Measurements from ENCODE around the gene CCDC117.

DNA sequence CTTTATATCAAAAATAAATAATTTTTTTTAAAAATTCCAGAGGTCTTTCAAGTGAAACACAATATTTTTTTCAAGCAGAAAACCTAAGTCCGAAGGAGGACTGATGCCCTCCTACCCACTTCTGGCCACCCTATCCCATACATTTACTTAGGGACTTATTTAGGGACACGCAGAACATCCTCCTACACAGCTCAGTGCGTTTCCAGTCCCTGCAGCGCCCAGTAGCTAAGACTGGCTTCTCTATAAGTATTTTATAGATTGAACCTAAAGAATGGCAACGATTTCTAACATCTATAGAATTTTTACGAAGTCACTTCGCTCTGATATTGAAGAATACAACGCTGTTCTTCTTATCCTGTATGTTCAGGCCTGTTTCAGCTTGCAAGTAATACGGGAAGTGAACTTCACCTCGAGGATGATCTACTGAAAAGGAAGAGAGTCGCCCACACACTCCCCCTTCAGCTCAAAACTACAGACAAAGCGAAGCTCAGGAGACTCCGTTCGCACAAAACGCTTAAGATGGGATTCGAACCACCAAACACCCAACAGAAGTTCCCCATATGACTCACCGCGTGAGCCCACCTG lies 31.2 kb upstream of the CCDC117 start:
- TF ChIP-seq, protein P1, sequence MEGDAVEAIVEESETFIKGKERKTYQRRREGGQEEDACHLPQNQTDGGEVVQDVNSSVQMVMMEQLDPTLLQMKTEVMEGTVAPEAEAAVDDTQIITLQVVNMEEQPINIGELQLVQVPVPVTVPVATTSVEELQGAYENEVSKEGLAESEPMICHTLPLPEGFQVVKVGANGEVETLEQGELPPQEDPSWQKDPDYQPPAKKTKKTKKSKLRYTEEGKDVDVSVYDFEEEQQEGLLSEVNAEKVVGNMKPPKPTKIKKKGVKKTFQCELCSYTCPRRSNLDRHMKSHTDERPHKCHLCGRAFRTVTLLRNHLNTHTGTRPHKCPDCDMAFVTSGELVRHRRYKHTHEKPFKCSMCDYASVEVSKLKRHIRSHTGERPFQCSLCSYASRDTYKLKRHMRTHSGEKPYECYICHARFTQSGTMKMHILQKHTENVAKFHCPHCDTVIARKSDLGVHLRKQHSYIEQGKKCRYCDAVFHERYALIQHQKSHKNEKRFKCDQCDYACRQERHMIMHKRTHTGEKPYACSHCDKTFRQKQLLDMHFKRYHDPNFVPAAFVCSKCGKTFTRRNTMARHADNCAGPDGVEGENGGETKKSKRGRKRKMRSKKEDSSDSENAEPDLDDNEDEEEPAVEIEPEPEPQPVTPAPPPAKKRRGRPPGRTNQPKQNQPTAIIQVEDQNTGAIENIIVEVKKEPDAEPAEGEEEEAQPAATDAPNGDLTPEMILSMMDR (IDR thresholded peaks at IDR 0.05): no peak
- TF ChIP-seq JUND (IDR thresholded peaks at IDR 0.05): peak; percentile 43
- TF ChIP-seq EZH2phosphoT487 (IDR thresholded peaks at IDR 0.05; ENCODE audit: borderline replicate concordance, low read depth): no peak
- TF ChIP-seq, protein P2, sequence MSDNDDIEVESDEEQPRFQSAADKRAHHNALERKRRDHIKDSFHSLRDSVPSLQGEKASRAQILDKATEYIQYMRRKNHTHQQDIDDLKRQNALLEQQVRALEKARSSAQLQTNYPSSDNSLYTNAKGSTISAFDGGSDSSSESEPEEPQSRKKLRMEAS (IDR thresholded peaks at IDR 0.05; ENCODE audit: low read depth): no peak; the same call in 1 of the 2 replicates
